ENCODE results near the gene IL3RA. TPM values are rescaled to one million over a fixed set of nuclear protein-coding genes. Genes with fewer than 3 reads are reported as not detected.
"Not testable (repeated sequence)": the region's sequence is repeated elsewhere in the genome, so short reads cannot be mapped to it uniquely, and the experiment has no call there.

IL3RA gene
- total RNA-seq, result 6.4 TPM
- long read RNA-seq, transcript IL3RA-201 (12 exons, 1,706 nt), result major isoform, 14 of 25 reads
- long read RNA-seq, partial matches to known transcripts, result 1 of 25 reads
- long read RNA-seq, other reads (novel, unspliced or antisense), result 10 of 25 reads

- intact Hi-C loops (cut with DNase I), result no loop called here
- DNase-seq (peak; percentile 46), ATAC-seq (ENCODE audit: poor library complexity) (peak; percentile 70)
These were observed at the start of gene IL3RA for GRCh38 chrX:1336331-1336943. TSS of gene IL3RA (plus strand) at chrX:1336785. CDS start at chrX:1341766, 4,981 bp downstream.

- ATAC-seq (ENCODE audit: poor library complexity), result no peak
- DNase-seq, result no peak
- intact Hi-C loops (cut with DNase I), result no loop called here
These were observed 47.0 kb upstream of the IL3RA start for GRCh38 chrX:1289535-1289934.

- intact Hi-C loops (cut with DNase I), result no loop called here
- ATAC-seq (ENCODE audit: poor library complexity) (no peak), DNase-seq (no peak)
These were observed 45.4 kb upstream of the IL3RA start for GRCh38 chrX:1291110-1291740.

GRCh38 chrX:1292575-1293290, 43.9 kb upstream of the IL3RA start:
- ATAC-seq (ENCODE audit: poor library complexity) (no peak), DNase-seq (no peak)
- intact Hi-C loops (cut with DNase I), result no loop called here

- DNase-seq (no peak), ATAC-seq (ENCODE audit: poor library complexity) (no peak)
- intact Hi-C loops (cut with DNase I), result no loop called here
These were observed 42.1 kb upstream of the IL3RA start for GRCh38 chrX:1294301-1295067.

GRCh38 chrX:1295550-1295949, 41.0 kb upstream of the IL3RA start:
- no peak for ATAC-seq (ENCODE audit: poor library complexity)
- intact Hi-C loops (cut with DNase I), result no loop called here

GRCh38 chrX:1297591-1297990, 39.0 kb upstream of the IL3RA start:
- DNase-seq; ATAC-seq (ENCODE audit: poor library complexity); intact Hi-C loops (cut with DNase I): not testable (repeated sequence)

More at GRCh38 chrX:1295550-1295949, 41.0 kb upstream of the IL3RA start:
- no peak for DNase-seq

GRCh38 chrX:1300449-1300848, 36.1 kb upstream of the IL3RA start:
- DNase-seq, result no peak
- intact Hi-C loops (cut with DNase I), result no loop called here
- no peak for ATAC-seq (ENCODE audit: poor library complexity)

- no peak for DNase-seq
- ATAC-seq (ENCODE audit: poor library complexity), result no peak
- intact Hi-C loops (cut with DNase I), result no loop called here
These were observed 31.2 kb upstream of the IL3RA start for GRCh38 chrX:1305411-1305810.

GRCh38 chrX:1306909-1307625, 29.5 kb upstream of the IL3RA start:
- ATAC-seq (ENCODE audit: poor library complexity) (no peak), DNase-seq (no peak)
- intact Hi-C loops (cut with DNase I), result no loop called here

GRCh38 chrX:1307626-1308340, 28.8 kb upstream of the IL3RA start:
- ATAC-seq (ENCODE audit: poor library complexity) (no peak), DNase-seq (no peak)
- intact Hi-C loops (cut with DNase I), result no loop called here

GRCh38 chrX:1308476-1308875, 28.1 kb upstream of the IL3RA start:
- intact Hi-C loops (cut with DNase I), result no loop called here
- ATAC-seq (ENCODE audit: poor library complexity) (no peak), DNase-seq (no peak)

- ATAC-seq (ENCODE audit: poor library complexity); intact Hi-C loops (cut with DNase I); DNase-seq: not testable (repeated sequence)
These were observed 27.7 kb upstream of the IL3RA start for GRCh38 chrX:1308917-1309316.

- intact Hi-C loops (cut with DNase I), result no loop called here
- no peak for ATAC-seq (ENCODE audit: poor library complexity)
- DNase-seq, result peak; percentile 3
These were observed 22.8 kb upstream of the IL3RA start for GRCh38 chrX:1313788-1314187.

GRCh38 chrX:1316527-1316926, 20.1 kb upstream of the IL3RA start:
- intact Hi-C loops (cut with DNase I), result no loop called here
- DNase-seq, result peak; percentile 84
- ATAC-seq (ENCODE audit: poor library complexity), result peak; percentile 79

- ATAC-seq (ENCODE audit: poor library complexity) (no peak), DNase-seq (peak; percentile 14)
- intact Hi-C loops (cut with DNase I), result no loop called here
These were observed 14.9 kb upstream of the IL3RA start for GRCh38 chrX:1321674-1322073.

GRCh38 chrX:1322393-1322792, 14.2 kb upstream of the IL3RA start:
- DNase-seq (peak; percentile 15), ATAC-seq (ENCODE audit: poor library complexity) (no peak)
- intact Hi-C loops (cut with DNase I), result no loop called here

- ATAC-seq (ENCODE audit: poor library complexity), result peak; percentile 34
- intact Hi-C loops (cut with DNase I), result no loop called here
- peak; percentile 64 for DNase-seq
These were observed 13.3 kb upstream of the IL3RA start for GRCh38 chrX:1323315-1323714.
